Activated T-cell treated with anti-CD3 and anti-CD28 coated beads, Interleukin-2, amount 50 U/mL, for 48 hours (primary cell): ENCODE data around the gene NAPA.
A peak's percentile ranks its signal among the peaks of the same experiment; 100 is the strongest.

Experiments used
- DNase-seq, 2 experiments: peaks; one replicate each; pipeline ENCODE4 v3.0.0-alpha.2; 2020

Gene NAPA

DNA sequence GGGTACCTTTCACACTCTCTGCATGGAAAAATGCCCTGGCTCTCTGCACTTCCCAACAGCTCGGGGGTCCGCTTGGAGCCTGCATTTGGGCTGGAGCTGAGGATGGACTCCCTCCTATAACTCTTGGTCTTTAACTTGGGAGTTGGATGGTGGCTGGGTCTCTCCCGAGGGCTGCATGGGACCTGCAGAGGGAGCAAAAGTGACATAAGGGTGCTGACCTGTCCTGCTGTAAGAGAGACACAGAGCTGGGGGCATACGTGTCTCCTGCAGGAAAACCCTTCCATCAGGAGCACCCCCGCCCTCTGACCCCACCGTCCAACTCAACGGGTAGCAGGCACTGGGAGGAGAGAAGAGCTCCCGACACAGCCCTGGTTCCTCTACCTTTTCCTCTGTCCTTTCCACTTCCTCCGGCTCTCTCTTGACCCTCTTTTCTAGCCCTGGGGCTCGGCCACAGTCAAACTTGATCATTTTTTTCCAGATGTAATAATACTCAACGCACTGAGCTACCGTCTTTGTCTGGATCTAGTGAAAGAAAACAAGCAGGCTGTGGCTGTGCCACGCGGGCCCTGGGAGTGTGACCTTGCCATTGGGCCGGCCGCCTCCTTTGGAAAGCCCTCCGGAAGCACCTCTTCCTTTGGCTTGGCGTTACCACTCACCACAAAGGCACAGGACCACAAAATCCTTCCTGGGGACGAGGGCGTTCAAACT is 6.8 kb upstream of the NAPA start:
- no peak for DNase-seq

DNA sequence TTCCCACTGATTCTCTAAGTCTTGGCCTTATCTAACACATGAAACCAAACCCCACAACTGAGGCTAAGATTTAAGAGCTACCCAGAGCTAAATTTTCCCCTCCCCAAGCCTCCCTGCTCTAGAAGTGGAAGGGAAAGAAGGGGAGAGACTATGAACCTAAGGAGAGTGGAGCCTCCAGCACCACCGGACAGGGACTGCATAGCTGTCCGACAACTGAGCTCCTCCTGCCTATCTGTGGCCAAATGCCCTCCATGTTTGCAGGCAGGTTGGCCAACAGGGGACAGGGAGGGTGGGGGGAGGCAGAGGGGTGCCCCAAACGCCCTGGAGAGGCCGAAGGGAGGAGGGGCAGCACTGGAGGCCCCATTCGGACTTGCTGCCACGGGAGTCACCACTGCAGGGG is 6.0 kb upstream of the NAPA start:
- DNase-seq: no peak

DNA sequence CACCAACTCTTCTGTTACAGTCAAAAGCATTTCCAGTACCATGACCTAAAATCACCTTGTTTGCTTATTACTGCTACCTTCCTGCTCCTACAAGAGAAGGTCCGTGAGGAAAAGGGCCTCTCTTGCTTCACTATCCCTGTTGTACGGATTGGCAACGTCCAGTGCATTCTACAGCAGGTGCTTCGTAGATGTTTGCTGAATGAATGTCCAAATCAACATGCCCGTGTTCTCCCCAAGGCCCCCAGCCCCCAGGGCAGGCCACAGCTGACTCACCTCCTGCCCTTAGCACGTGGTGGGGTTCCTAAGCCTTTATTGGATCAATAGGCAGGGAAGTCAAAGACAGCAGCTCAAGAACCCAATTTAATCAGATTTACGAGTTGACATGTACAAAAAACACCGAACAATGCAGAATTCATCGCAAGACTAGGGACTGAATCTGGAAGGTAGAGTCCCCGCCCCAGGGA is 5.5 kb upstream of the NAPA start:
- no peak for DNase-seq

DNA sequence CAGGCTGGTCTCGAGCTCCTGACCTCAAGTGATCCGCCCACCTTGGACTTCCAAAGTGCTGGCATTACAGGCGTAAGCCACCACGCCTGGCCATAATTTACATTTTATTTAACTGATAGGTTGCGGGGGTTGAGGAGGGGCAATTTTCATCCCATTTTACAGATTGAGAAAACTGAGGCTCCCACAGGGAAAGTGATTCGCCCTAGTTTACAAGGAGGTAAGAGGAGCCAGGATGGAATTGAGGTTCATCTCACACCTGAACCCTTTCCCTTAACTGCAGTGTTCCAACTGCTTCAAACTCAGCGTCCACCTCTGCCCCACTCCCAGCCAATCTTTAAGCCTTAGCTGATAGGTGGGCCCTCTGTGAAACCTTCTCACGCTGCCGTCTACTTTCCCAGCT is 4.0 kb upstream of the NAPA start:
- DNase-seq: no peak

DNA sequence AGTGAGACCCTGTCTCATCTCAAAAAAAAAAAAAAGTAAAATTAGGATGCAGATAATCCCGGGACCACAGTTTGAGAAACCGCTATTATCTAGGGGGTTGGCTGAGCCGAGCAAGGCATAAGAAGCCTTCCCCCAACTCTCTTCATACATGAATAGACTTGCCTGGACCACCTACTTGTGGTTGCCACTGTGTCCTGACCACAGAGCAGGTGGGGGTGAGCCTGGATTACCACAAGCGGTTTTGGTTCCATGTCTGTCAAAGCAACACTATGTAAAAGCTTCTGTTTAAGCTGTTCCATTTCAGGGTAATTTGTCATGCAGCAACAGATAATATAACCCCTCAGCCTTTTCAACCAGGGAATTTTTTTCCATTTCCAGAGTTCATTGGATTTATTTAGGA is 3.3 kb upstream of the NAPA start:
- peak; percentile 75 to 79 for DNase-seq

DNA sequence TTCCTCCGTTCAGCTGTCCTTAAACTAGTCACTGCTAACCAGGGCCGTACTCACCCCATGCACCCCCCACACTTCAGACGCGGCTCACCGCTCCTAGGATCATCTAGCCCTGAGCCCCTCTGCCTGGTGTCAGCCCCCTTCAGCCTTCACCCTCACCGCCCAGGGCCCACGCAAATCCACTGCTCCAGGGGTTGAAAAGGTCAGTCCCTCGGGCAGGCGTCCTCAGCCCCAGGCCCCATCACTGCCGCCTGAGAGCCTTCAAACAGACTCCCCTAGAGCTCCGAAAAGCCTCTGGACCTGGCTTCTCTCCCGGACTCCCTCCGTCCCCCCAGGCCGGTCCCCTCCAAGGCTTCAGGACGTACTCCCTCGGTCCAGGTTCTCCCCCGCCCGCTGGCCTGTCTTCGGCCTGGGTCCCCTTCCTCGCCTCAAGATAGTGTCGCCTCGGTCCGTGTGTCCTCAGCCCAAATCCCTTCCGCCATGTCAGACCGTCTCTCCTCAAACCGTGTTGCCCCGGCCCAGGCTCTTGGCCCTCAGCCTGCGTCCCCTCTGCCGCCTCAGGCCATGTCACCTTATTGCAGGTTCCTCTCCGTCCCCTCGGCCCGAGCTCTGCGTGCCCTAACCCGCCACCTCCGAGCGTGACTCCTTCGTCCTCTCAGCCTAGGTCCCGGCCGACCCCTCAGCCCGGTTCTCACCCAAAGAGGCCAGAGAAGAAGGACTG is 553 bp downstream of the NAPA start:
- no peak for DNase-seq

DNA sequence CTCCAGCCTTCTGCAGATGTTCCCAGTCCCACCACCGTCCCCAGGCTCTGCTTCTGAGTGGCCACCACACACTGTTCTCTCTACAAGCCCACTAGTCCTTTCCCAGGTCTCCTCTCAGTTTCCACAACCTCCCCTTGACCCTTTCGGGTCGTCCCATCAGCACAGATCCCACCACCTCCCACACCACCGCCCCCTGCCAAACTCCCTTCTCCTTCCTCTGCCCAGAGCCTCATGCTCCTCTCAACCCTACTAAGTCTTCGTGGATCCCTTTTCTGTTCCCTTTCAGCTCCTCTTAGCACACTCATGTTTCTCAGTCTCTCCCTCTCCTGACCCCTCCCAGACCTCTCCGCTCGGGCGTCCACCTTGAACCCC is 1.9 kb downstream of the NAPA start:
- no peak for DNase-seq

DNA sequence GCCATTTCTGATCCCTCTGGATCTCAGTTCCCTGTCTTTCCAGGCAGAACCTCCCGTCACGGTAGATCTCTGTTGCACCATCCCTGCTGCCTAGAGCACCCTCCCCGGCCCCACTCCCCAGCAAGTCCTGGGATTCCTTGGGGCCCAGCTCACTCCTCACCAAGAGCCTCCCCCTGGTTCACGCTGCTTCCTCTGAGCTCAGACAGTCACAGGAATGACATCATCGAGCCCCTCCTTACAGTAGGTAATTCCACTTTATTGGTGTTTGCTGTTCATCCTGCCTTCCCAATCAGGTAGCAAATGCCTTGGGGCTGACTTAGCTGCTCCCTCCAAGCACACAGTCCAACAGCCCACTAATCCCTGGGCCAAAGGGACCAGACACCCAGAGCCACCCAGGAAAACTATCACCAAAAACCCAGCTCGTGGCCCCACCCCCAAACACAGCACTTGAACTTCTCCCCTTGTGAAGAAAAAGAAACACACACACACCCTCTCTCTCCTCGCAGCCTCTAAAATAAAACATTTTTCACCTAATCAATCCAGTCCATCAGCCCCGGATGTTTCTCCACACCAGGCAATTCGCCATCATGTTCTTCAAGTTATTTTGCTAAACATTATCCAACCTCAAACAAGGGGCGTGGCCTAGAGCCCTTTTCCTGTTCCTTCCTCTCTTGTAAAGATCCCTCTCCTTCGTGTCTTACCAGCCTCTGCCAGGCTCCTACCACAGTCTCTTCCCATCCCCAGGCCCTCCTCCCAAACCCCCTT is 2.5 kb downstream of the NAPA start:
- no peak for DNase-seq

DNA sequence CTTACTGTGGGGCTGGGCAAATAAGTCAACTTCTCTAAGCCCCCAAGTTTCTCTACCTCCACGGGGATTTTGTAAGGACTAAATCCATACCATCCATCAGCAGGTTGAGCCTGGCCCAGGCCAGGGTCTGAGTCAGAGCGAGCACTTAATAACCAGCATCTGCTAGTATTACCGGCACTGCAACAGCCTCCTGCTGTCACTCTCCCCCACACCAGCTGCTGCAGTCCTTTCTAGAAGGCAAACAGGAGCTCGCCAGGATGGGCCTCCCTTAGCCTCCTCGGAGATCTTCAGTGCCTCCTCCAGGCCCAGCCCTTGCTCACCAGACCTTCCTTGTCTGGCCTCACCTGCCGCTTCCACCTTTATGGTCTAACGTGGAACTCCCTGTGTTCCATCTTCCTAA is 3.2 kb downstream of the NAPA start:
- no peak for DNase-seq

DNA sequence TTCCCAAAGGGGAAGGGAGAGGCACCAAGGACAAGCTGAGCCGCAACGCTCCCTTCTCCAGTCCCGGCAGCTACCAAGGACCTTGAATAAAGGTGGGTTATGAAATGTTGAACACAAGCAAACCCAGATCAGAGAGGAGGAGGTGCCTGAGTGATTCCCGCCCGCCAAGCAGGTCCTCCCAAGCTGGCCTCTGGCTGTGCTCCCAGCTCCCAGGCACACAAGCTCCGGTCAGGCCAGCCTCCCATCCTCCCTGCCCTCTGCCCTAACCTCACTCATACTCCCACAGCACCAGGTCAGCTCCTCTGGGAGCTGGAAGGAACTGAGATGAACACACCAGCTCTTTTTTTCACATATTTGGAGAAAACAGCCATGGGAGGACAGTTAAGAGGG is 3.7 kb downstream of the NAPA start:
- DNase-seq: no peak

DNA sequence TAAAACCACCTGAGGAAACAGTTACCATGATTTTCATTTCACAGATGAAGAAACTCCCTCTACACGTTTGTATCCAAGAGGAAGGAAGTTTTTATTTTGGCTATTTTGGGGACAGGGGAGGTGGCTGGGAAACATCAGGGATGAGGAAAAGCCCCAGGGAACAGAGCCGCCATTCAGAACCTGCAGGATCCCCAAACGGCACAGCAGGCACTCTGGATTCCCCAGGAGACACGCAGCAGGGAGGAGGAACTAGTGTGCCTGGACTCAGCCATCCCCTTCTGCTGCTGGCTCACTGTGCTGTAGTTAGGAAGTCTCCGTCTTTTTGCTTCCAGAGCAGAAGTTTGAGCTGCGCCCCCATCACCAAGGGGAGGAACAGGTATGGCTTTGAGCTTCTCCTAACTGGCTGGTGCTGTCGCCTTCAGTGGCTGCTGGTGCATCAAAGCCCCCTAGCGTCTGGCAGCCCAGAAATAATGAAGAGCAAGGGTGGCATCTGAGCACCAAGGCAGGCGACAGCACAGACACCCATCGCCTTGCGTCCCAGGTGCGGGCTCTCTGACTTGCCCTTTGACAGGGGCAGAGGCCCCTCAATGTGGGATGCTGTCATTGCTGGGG is 4.2 kb downstream of the NAPA start:
- no peak for DNase-seq

DNA sequence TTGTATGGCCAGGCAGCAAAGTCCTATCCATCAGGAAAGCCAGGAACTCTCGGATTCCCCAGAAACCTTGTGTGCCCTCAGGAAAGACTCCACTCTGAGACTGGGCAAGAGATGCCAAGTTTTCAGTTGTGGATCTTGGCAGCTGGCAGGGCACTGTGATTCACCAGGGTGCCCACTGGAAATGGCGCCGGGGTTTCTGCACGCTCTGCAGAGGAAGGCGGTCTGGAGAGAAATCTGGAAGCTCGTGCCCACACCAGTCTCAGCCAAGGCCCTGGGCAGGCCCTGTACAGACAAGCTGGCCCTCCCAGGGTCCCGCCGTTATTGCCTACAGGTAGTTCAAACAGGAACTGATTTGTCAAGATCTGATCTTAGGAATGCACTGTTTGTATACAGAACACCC is 4.9 kb downstream of the NAPA start:
- DNase-seq: no peak

DNA sequence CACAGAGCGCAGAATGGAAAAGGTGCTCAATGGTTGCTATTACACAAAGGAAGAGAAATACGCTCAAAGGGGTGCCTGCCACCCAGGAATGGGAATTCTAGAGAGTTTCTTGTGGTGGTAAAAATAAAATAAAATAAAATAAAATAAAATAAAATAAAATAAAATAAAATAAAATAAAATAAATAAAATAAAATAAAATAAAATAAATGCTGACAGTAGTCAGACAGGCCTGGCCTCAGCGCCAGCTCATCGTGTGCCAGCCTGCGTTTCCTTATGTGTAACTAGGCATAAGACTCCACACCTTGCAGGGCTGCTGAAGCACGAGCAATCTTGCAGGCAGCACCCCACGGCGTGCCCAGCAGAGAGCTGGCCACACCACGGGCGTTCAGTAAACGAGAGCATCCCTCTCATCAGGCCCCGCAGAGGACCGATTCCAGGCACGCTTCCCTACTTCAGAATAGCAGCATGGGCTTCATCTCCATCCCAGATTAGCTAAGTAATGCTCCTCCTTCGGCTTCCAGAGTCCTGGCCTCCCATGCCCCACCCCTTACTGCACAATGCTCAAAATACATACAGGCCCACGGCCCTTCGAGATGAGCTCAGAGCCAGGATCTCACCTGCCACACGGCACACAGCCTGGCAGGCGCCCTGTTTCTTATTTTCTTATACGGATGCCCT is 5.6 kb downstream of the NAPA start:
- no peak for DNase-seq

DNA sequence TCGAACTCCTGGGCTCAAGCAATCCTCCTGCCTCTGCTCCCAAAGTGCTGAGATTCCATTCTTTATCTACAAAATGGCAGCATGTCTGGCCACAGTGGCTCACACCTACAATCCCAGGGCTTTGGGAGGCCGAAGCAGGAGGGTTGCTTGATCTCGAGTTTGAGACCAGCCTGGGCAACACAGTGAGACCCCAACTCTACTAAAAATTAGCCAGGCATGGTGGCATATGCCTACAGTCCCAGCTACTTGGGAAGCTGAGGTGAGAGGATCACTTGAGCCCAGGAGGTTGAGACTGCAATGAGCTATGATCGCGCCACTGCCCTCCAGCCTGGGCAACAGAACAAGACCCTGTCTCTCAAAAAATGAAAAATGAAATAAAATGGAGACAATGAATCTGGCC is 6.1 kb downstream of the NAPA start:
- no peak for DNase-seq

DNA sequence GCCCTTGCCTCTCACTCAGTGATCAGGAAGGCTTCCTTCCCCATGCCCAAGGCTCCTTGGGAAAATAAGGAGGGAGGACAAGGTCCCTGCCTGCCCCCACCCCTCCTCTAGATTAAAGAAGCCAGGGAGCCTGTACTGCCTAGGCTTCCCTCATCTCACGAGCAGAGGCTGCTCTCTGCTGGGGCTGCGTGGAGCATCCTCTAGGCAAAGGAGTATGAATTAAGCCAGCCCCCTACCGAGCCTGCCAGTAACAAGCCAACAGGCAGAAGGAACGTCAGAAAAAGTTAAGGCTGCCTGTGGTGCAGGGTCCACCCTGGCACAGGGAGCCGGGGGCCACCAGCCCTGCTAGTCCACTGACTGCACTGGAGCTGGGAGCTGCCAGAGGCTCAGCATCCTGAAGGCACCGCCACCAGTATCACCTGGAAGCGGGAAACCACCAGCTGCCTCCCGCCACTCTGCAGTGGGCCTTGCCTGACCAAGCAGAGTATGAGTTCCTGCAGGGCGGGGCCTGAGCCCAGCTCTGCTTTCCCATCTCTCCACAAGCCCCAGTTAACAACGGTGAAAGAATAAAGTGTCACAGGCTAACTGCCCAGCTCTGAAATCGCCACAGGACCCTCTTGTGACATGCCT is 6.8 kb downstream of the NAPA start:
- no peak for DNase-seq

DNA sequence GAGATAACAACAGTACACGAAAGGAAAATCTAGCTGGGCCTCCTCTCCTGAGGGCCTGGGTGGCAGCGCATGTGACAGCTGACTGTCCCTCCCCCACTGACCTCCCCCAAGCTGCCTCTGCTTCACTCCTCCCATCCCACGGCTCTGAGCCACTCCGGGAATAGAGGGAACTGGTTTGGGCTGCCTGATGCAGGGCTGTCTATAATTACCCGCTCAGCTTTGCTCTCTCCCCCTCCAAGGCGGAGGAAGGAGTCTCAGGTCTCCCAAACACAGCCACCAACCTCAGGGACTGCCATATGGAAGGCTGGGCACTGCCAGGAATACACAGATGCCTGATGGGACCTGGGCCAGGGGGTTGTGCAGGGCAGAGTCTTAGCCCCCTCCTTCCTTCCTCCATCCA is 7.9 kb downstream of the NAPA start:
- DNase-seq: no peak

DNA sequence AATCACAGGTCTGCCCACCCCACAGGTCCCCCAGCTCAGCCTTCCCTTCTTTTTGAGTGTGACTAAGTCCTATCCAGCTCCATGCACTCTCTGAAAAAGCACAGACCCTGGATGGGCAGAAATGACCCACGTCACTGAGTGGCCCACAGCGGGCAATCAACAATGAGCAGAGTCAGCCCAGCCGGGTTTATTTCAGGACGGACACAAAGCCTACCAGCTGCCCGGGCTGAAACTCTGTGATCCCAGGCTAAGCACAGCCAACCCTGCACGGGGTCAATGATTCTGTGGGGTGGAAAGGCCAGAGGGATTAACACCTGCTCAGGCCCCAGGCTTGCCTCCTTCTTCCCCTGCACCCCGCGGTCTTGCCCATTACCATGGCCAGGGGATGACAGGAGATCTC is 8.4 kb downstream of the NAPA start:
- no peak for DNase-seq

DNA sequence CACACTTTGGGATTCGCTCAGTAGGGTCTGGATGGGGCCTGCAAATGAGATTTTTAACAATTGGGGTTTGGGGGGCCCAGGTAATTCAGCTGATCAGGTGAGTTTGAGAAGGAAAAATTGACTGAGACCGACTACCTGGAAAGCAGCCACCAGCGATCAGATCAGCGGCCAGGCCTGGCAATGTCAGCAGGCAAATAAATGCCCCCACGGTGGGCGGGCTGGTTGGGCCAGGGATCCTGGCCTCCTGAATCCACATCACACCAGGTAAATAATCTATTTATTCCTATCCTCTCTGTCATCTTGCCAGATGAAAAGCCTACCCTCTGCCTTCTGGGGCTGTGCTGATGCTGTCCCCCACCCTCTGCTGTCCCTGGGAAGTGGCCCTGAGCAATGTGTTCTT is 9.4 kb downstream of the NAPA start:
- DNase-seq: no peak

DNA sequence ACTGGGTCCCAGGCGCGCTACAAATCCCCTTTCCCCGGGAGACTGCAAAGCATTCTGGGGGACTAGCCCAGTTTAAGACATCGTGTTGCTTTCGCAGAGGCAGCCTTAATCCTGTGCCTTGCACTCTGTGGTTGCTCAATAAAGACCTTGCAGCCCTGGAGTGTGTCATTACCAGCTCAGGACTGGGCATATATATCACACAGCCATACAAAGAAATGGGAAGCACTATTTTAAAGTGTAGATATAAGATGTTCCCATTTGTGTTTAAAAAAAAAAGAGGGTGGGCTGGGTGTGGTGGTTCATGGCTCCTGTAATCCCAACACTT is 11.1 kb downstream of the NAPA start:
- DNase-seq: no peak

DNA sequence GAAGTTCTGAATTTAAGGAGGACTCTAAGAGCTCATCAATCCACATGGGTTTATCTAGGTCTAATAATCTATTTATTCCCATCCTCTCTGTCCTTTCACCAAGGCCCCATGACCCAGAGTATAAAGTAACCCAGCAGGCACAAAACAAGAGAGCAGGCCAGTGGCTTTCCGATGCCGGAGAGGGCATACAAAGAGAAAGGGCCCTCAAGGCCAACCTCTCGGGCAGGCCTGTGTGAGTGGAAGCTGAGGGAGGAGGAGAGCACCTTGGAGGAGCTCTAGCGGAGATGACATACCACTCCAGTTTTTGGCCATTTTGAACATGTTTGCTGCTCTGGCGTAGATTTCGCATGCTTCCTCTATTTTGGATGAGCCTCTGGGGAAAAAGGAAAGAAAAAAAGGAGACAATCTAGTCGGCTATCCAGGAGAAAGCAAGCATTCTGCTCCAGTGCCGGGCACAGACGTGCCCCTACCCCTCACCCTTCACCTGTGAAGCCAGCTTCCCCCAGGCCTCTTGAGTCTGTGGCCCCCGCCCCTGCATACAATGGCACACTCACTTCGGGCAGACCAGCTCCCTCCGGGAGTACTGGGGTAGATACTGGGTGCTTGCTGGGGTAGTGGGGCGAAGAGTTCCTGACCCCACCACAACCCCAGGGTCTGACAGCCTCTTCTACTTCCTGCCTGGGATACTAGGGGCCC is 11.6 kb downstream of the NAPA start:
- DNase-seq: no peak

DNA sequence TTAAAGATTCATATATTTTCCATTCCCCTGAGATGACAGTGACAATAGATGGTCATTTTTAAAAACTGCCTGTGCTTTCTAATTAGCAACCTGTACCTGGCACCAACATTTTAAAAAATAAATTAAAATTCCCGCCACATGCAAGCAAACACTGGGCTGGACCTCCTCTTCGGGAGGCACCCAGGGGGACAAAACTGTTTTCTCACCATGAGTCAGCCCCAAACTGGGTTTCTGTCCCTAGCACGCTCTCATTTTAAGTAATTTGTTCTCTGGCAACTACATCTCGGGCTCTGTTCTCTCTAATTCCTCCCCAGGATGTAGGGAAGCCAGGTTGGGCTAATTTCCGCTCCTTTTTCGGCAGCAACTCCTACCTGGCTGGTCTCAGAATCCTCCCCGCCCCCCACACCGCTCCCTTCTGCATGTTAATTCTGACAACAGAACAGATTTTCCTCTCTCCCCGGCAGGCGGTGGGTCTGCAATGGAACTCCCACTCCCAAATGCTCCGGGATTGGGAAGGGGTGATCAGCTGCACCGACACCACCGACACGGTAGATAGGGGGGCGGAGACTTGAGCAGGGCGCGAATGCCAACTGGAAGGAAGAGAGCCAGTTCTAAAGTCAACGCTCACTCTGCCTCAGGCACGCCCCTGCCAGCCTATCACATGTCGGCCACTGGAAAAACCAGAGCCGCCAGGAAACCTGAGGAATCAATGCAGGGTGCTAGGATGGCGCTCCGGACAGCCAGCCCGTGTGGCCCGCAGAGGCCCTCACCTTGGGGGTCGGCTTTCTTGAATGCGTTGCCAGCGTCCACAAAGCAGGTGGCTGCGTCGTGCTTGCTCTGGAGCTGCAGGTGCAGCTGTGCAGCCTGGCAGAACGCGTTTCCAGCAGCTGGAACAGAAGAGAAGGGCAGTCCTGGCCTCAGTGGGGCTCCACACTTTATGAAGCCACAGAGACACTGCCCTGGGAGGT is 14.7 kb downstream of the NAPA start:
- DNase-seq: no peak
